ENCODE data around the gene MAGI2. TPM values are rescaled to one million over a fixed set of nuclear protein-coding genes. Genes with fewer than 3 reads are reported as not detected.

The MAGI2 gene
- polyA plus RNA-seq, 2 donors: 0.67 to 0.79 TPM

- no peaks in the 10 kb centered on the region for H3K36me3 ChIP-seq (ENCODE audit: control insufficient read depth in 2 of 2, insufficient read depth in 2 of 2, low read length in 1 of 2)
- H3K4me3 ChIP-seq (ENCODE audit: low read depth in 1 of 2, low read length in 2 of 2): no peak overlapping the region
- peaks cover 0 to 4% of the 10 kb centered on the region in 2 donors for H3K4me1 ChIP-seq (ENCODE audit: control insufficient read depth in 2 of 2, insufficient read depth in 2 of 2, low read length in 1 of 2)
- no peaks in the 10 kb centered on the region for H3K27me3 ChIP-seq (ENCODE audit: control insufficient read depth in 1 of 2, insufficient read depth in 2 of 2, low read length in 2 of 2)
- 58 to 60% methylated on average over 6 of the region's 6 CpGs for WGBS, 2 donors
- no peak overlapping the region for H3K27ac ChIP-seq (ENCODE audit: low read depth in 2 of 2, low read length in 1 of 2)
- no peaks in the 10 kb centered on the region for H3K9me3 ChIP-seq (ENCODE audit: control insufficient read depth in 2 of 2, insufficient read depth in 1 of 2, low read depth in 1 of 2, low read length in 1 of 2)
Observed at GRCh38 chr7:78083476-78084120, 1369.9 kb downstream of the MAGI2 start.

GRCh38 chr7:78082556-78082955 is 1370.9 kb downstream of the MAGI2 start:
- no peaks in the 10 kb centered on the region for H3K9me3 ChIP-seq (ENCODE audit: control insufficient read depth in 2 of 2, insufficient read depth in 1 of 2, low read depth in 1 of 2, low read length in 1 of 2)
- H3K4me3 ChIP-seq (ENCODE audit: low read depth in 1 of 2, low read length in 2 of 2): no peak overlapping the region
- peaks cover 0 to 4% of the 10 kb centered on the region in 2 donors for H3K4me1 ChIP-seq (ENCODE audit: control insufficient read depth in 2 of 2, insufficient read depth in 2 of 2, low read length in 1 of 2)
- no peaks in the 10 kb centered on the region for H3K27me3 ChIP-seq (ENCODE audit: control insufficient read depth in 1 of 2, insufficient read depth in 2 of 2, low read length in 2 of 2)
- 81 to 83% methylated on average over 5 of the region's 5 CpGs for WGBS, 2 donors
- no peaks in the 10 kb centered on the region for H3K36me3 ChIP-seq (ENCODE audit: control insufficient read depth in 2 of 2, insufficient read depth in 2 of 2, low read length in 1 of 2)
- H3K27ac ChIP-seq (ENCODE audit: low read depth in 2 of 2, low read length in 1 of 2): no peak overlapping the region

GRCh38 chr7:78081888-78082287 is 1371.6 kb downstream of the MAGI2 start:
- Histone ChIP-seq H3K36me3 (ENCODE audit: control insufficient read depth in 2 of 2, insufficient read depth in 2 of 2, low read length in 1 of 2) (no peaks in the 10 kb centered on the region), H3K4me1 (ENCODE audit: control insufficient read depth in 2 of 2, insufficient read depth in 2 of 2, low read length in 1 of 2) (peaks cover 0 to 4% of the 10 kb centered on the region in 2 donors), H3K9me3 (ENCODE audit: control insufficient read depth in 2 of 2, insufficient read depth in 1 of 2, low read depth in 1 of 2, low read length in 1 of 2) (no peaks in the 10 kb centered on the region), H3K4me3 (ENCODE audit: low read depth in 1 of 2, low read length in 2 of 2) (no peak overlapping the region), H3K27me3 (ENCODE audit: control insufficient read depth in 1 of 2, insufficient read depth in 2 of 2, low read length in 2 of 2) (no peaks in the 10 kb centered on the region), H3K27ac (ENCODE audit: low read depth in 2 of 2, low read length in 1 of 2) (no peak overlapping the region)
- WGBS, 2 donors: 85% methylated on average over 4 of the region's 4 CpGs

GRCh38 chr7:78081344-78081743 is 1372.1 kb downstream of the MAGI2 start:
- Histone ChIP-seq H3K27ac (ENCODE audit: low read depth in 2 of 2, low read length in 1 of 2) (no peak overlapping the region), H3K4me1 (ENCODE audit: control insufficient read depth in 2 of 2, insufficient read depth in 2 of 2, low read length in 1 of 2) (peaks cover 0 to 4% of the 10 kb centered on the region in 2 donors)
- WGBS, 2 donors: 84 to 91% methylated on average over 1 of the region's 1 CpG

GRCh38 chr7:78080811-78081210 is 1372.7 kb downstream of the MAGI2 start:
- Histone ChIP-seq H3K4me3 (ENCODE audit: low read depth in 1 of 2, low read length in 2 of 2) (no peak overlapping the region), H3K27ac (ENCODE audit: low read depth in 2 of 2, low read length in 1 of 2) (no peak overlapping the region), H3K4me1 (ENCODE audit: control insufficient read depth in 2 of 2, insufficient read depth in 2 of 2, low read length in 1 of 2) (peaks cover 0 to 4% of the 10 kb centered on the region in 2 donors), H3K27me3 (ENCODE audit: control insufficient read depth in 1 of 2, insufficient read depth in 2 of 2, low read length in 2 of 2) (no peaks in the 10 kb centered on the region), H3K36me3 (ENCODE audit: control insufficient read depth in 2 of 2, insufficient read depth in 2 of 2, low read length in 1 of 2) (no peaks in the 10 kb centered on the region), H3K9me3 (ENCODE audit: control insufficient read depth in 2 of 2, insufficient read depth in 1 of 2, low read depth in 1 of 2, low read length in 1 of 2) (no peaks in the 10 kb centered on the region)
- 62 to 72% methylated on average over 4 of the region's 4 CpGs for WGBS, 2 donors

More at GRCh38 chr7:78081344-78081743, 1372.1 kb downstream of the MAGI2 start:
- Histone ChIP-seq H3K27me3 (ENCODE audit: control insufficient read depth in 1 of 2, insufficient read depth in 2 of 2, low read length in 2 of 2) (no peaks in the 10 kb centered on the region), H3K9me3 (ENCODE audit: control insufficient read depth in 2 of 2, insufficient read depth in 1 of 2, low read depth in 1 of 2, low read length in 1 of 2) (no peaks in the 10 kb centered on the region), H3K4me3 (ENCODE audit: low read depth in 1 of 2, low read length in 2 of 2) (no peak overlapping the region), H3K36me3 (ENCODE audit: control insufficient read depth in 2 of 2, insufficient read depth in 2 of 2, low read length in 1 of 2) (no peaks in the 10 kb centered on the region)

GRCh38 chr7:78080241-78080640 is 1373.2 kb downstream of the MAGI2 start:
- WGBS, 2 donors: 44 to 70% methylated on average over 2 of the region's 2 CpGs
- H3K4me1 ChIP-seq (ENCODE audit: control insufficient read depth in 2 of 2, insufficient read depth in 2 of 2, low read length in 1 of 2): peaks cover 0 to 4% of the 10 kb centered on the region in 2 donors
- no peaks in the 10 kb centered on the region for H3K36me3 ChIP-seq (ENCODE audit: control insufficient read depth in 2 of 2, insufficient read depth in 2 of 2, low read length in 1 of 2)
- no peak overlapping the region for H3K4me3 ChIP-seq (ENCODE audit: low read depth in 1 of 2, low read length in 2 of 2)
- no peaks in the 10 kb centered on the region for H3K27me3 ChIP-seq (ENCODE audit: control insufficient read depth in 1 of 2, insufficient read depth in 2 of 2, low read length in 2 of 2)
- H3K9me3 ChIP-seq (ENCODE audit: control insufficient read depth in 2 of 2, insufficient read depth in 1 of 2, low read depth in 1 of 2, low read length in 1 of 2): no peaks in the 10 kb centered on the region
- H3K27ac ChIP-seq (ENCODE audit: low read depth in 2 of 2, low read length in 1 of 2): no peak overlapping the region

- Histone ChIP-seq H3K27ac (ENCODE audit: low read depth in 2 of 2, low read length in 1 of 2) (no peak overlapping the region), H3K36me3 (ENCODE audit: control insufficient read depth in 2 of 2, insufficient read depth in 2 of 2, low read length in 1 of 2) (no peaks in the 10 kb centered on the region), H3K9me3 (ENCODE audit: control insufficient read depth in 2 of 2, insufficient read depth in 1 of 2, low read depth in 1 of 2, low read length in 1 of 2) (no peaks in the 10 kb centered on the region), H3K4me3 (ENCODE audit: low read depth in 1 of 2, low read length in 2 of 2) (no peak overlapping the region), H3K4me1 (ENCODE audit: control insufficient read depth in 2 of 2, insufficient read depth in 2 of 2, low read length in 1 of 2) (no peaks in the 10 kb centered on the region), H3K27me3 (ENCODE audit: control insufficient read depth in 1 of 2, insufficient read depth in 2 of 2, low read length in 2 of 2) (no peaks in the 10 kb centered on the region)
- WGBS, 2 donors: 70 to 75% methylated on average over 3 of the region's 3 CpGs
Observed at GRCh38 chr7:78074713-78075112, 1378.8 kb downstream of the MAGI2 start.

- 53 to 70% methylated on average over 9 of the region's 9 CpGs for WGBS, 2 donors
- H3K4me3 ChIP-seq (ENCODE audit: low read depth in 1 of 2, low read length in 2 of 2): no peak overlapping the region
- H3K27ac ChIP-seq (ENCODE audit: low read depth in 2 of 2, low read length in 1 of 2): no peak overlapping the region
- no peaks in the 10 kb centered on the region for H3K4me1 ChIP-seq (ENCODE audit: control insufficient read depth in 2 of 2, insufficient read depth in 2 of 2, low read length in 1 of 2)
- H3K9me3 ChIP-seq (ENCODE audit: control insufficient read depth in 2 of 2, insufficient read depth in 1 of 2, low read depth in 1 of 2, low read length in 1 of 2): no peaks in the 10 kb centered on the region
- H3K36me3 ChIP-seq (ENCODE audit: control insufficient read depth in 2 of 2, insufficient read depth in 2 of 2, low read length in 1 of 2): no peaks in the 10 kb centered on the region
- H3K27me3 ChIP-seq (ENCODE audit: control insufficient read depth in 1 of 2, insufficient read depth in 2 of 2, low read length in 2 of 2): no peaks in the 10 kb centered on the region
Observed at GRCh38 chr7:78073609-78074382, 1379.7 kb downstream of the MAGI2 start.

GRCh38 chr7:78072201-78072590 is 1381.3 kb downstream of the MAGI2 start:
- Histone ChIP-seq H3K9me3 (ENCODE audit: control insufficient read depth in 2 of 2, insufficient read depth in 1 of 2, low read depth in 1 of 2, low read length in 1 of 2) (no peaks in the 10 kb centered on the region), H3K36me3 (ENCODE audit: control insufficient read depth in 2 of 2, insufficient read depth in 2 of 2, low read length in 1 of 2) (no peaks in the 10 kb centered on the region), H3K27ac (ENCODE audit: low read depth in 2 of 2, low read length in 1 of 2) (no peak overlapping the region), H3K27me3 (ENCODE audit: control insufficient read depth in 1 of 2, insufficient read depth in 2 of 2, low read length in 2 of 2) (no peaks in the 10 kb centered on the region), H3K4me1 (ENCODE audit: control insufficient read depth in 2 of 2, insufficient read depth in 2 of 2, low read length in 1 of 2) (no peaks in the 10 kb centered on the region), H3K4me3 (ENCODE audit: low read depth in 1 of 2, low read length in 2 of 2) (no peak overlapping the region)
